ENCODE measurements around the gene BCAT1.
"Not testable (repeated sequence)": the region's sequence is repeated elsewhere in the genome, so short reads cannot be mapped to it uniquely, and the experiment has no call there.

Gene BCAT1

GRCh38 chr12:24895612-24896011 lies 53.3 kb downstream of the BCAT1 start:
- DNase-seq: no peak

- no peak for DNase-seq
Observed at GRCh38 chr12:24894879-24895278, 54.0 kb downstream of the BCAT1 start.

GRCh38 chr12:24890048-24890803 lies 58.7 kb downstream of the BCAT1 start:
- no peak for DNase-seq

- no peak for DNase-seq
Observed at GRCh38 chr12:24889411-24889810, 59.5 kb downstream of the BCAT1 start.

GRCh38 chr12:24888813-24889212 lies 60.1 kb downstream of the BCAT1 start:
- DNase-seq: no peak

- no peak for DNase-seq
Observed at GRCh38 chr12:24884911-24885310, 64.0 kb downstream of the BCAT1 start.

GRCh38 chr12:24881724-24882371 lies 67.1 kb downstream of the BCAT1 start:
- DNase-seq: no peak

- no peak for DNase-seq
Observed at GRCh38 chr12:24881227-24881626, 67.7 kb downstream of the BCAT1 start.

GRCh38 chr12:24880732-24881131 lies 68.2 kb downstream of the BCAT1 start:
- DNase-seq: no peak

- no peak for DNase-seq
Observed at GRCh38 chr12:24879644-24880043, 69.3 kb downstream of the BCAT1 start.

- no peak for DNase-seq
Observed at GRCh38 chr12:24875014-24875413, 73.9 kb downstream of the BCAT1 start.

GRCh38 chr12:24872211-24872610 lies 76.7 kb downstream of the BCAT1 start:
- DNase-seq: no peak

- DNase-seq: not testable (repeated sequence)
Observed at GRCh38 chr12:24866139-24866538, 82.8 kb downstream of the BCAT1 start.

- DNase-seq: no peak
Observed at GRCh38 chr12:24864796-24865125, 84.1 kb downstream of the BCAT1 start.

GRCh38 chr12:24861766-24862540 lies 86.9 kb downstream of the BCAT1 start:
- no peak for DNase-seq

GRCh38 chr12:24860546-24860945 lies 88.4 kb downstream of the BCAT1 start:
- DNase-seq: no peak

- DNase-seq: no peak
Observed at GRCh38 chr12:24856541-24856940, 92.4 kb downstream of the BCAT1 start.

GRCh38 chr12:24854908-24855307 lies 94.0 kb downstream of the BCAT1 start:
- DNase-seq: no peak

- no peak for DNase-seq
Observed at GRCh38 chr12:24854017-24854416, 94.9 kb downstream of the BCAT1 start.

GRCh38 chr12:24853588-24853987 lies 95.3 kb downstream of the BCAT1 start:
- no peak for DNase-seq

- DNase-seq: no peak
Observed at GRCh38 chr12:24853094-24853493, 95.8 kb downstream of the BCAT1 start.

- DNase-seq: no peak
Observed at GRCh38 chr12:24852420-24852819, 96.5 kb downstream of the BCAT1 start.

GRCh38 chr12:24851883-24852282 lies 97.0 kb downstream of the BCAT1 start:
- DNase-seq: not testable (repeated sequence)

GRCh38 chr12:24851341-24851740 lies 97.6 kb downstream of the BCAT1 start:
- DNase-seq: no peak
